ENCODE measurements around the gene MPP3.

GRCh38 chr17:43879723-43880419, 46.9 kb upstream of the MPP3 start:
- TF ChIP-seq FOSL1 (IDR thresholded peaks at IDR 0.05; ENCODE audit: low read depth) (no peak), EZH2phosphoT487 (IDR thresholded peaks at IDR 0.05; ENCODE audit: borderline replicate concordance) (no peak), POLR2AphosphoS5 (IDR thresholded peaks at IDR 0.05; ENCODE audit: low read depth, low read length) (no peak)
- TF ChIP-seq, protein P1, sequence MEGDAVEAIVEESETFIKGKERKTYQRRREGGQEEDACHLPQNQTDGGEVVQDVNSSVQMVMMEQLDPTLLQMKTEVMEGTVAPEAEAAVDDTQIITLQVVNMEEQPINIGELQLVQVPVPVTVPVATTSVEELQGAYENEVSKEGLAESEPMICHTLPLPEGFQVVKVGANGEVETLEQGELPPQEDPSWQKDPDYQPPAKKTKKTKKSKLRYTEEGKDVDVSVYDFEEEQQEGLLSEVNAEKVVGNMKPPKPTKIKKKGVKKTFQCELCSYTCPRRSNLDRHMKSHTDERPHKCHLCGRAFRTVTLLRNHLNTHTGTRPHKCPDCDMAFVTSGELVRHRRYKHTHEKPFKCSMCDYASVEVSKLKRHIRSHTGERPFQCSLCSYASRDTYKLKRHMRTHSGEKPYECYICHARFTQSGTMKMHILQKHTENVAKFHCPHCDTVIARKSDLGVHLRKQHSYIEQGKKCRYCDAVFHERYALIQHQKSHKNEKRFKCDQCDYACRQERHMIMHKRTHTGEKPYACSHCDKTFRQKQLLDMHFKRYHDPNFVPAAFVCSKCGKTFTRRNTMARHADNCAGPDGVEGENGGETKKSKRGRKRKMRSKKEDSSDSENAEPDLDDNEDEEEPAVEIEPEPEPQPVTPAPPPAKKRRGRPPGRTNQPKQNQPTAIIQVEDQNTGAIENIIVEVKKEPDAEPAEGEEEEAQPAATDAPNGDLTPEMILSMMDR (IDR thresholded peaks at IDR 0.05 in 2 of 3, conservative IDR thresholded peaks at IDR 0.05 in 1 of 3; ENCODE audit: borderline replicate concordance in 1 of 3, insufficient read depth in 1 of 3, low read depth in 2 of 3, low read length in 2 of 3): no peak
- TF ChIP-seq, protein P2, sequence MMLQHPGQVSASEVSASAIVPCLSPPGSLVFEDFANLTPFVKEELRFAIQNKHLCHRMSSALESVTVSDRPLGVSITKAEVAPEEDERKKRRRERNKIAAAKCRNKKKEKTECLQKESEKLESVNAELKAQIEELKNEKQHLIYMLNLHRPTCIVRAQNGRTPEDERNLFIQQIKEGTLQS (IDR thresholded peaks at IDR 0.05): no peak
